ENCODE data around the gene SCGN. TPM values are rescaled to one million over a fixed set of nuclear protein-coding genes. Genes with fewer than 3 reads are reported as not detected.

SCGN gene
- total and polyA plus RNA-seq, 2 of the 13 experiments (the other 11 are each of a cell fraction or from before 2014, with no cell fraction given) = 2.9 to 29.0 TPM

DNA sequence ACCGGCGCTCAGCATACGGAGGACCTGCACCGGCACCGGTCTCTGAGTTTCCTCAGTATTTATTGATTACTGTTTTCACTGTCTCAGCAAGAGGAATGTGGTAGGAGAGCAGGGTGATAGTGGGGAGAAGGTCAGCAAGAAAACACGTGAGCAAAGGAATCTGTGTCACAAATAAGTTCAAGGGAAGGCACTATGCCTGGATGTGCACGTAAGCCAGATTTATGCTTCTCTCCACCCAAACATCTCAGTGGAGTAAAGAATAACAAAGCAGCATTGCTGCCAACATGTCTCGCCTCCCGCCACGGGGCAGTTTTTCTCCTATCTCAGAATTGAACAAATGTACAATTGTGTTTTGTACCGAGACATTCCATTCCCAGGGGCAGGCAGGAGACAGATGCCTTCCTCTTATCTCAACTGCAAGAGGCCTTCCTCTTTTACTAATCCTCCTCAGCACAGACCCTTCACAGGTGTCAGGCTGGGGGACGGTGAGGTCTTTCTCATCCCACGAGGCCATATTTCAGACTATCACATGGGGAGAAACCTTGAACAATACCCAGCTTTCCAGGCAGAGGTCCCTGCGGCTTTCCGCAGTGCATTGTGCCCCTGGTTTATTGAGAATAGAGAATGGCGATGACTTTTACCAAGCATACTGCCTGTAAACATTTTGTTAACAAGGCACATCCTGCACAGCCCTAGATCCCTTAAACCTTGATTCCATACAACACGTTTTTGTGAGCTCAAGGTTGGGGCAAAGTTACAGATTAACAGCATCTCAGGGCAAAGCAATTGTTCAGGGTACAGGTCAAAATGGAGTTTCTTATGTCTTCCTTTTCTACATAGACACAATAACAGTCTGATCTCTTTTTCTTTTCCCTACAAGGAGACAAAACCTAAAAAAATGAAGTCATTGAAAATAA lies 96.8 kb downstream of the SCGN start (continued):
- 0 out of 2 replicates have a peak, but pooled peaks have one; percentile 27 for TF ChIP-seq GMEB1 (CRISPR knock-in tag; IDR thresholded peaks at IDR 0.05; ENCODE audit: borderline replicate concordance)
- peak; percentile 68; the same call in 1 of the 2 replicates for TF ChIP-seq ZNF292 (CRISPR knock-in tag; IDR thresholded peaks at IDR 0.05; ENCODE audit: borderline replicate concordance, low read depth)
- TF ChIP-seq, protein P1, sequence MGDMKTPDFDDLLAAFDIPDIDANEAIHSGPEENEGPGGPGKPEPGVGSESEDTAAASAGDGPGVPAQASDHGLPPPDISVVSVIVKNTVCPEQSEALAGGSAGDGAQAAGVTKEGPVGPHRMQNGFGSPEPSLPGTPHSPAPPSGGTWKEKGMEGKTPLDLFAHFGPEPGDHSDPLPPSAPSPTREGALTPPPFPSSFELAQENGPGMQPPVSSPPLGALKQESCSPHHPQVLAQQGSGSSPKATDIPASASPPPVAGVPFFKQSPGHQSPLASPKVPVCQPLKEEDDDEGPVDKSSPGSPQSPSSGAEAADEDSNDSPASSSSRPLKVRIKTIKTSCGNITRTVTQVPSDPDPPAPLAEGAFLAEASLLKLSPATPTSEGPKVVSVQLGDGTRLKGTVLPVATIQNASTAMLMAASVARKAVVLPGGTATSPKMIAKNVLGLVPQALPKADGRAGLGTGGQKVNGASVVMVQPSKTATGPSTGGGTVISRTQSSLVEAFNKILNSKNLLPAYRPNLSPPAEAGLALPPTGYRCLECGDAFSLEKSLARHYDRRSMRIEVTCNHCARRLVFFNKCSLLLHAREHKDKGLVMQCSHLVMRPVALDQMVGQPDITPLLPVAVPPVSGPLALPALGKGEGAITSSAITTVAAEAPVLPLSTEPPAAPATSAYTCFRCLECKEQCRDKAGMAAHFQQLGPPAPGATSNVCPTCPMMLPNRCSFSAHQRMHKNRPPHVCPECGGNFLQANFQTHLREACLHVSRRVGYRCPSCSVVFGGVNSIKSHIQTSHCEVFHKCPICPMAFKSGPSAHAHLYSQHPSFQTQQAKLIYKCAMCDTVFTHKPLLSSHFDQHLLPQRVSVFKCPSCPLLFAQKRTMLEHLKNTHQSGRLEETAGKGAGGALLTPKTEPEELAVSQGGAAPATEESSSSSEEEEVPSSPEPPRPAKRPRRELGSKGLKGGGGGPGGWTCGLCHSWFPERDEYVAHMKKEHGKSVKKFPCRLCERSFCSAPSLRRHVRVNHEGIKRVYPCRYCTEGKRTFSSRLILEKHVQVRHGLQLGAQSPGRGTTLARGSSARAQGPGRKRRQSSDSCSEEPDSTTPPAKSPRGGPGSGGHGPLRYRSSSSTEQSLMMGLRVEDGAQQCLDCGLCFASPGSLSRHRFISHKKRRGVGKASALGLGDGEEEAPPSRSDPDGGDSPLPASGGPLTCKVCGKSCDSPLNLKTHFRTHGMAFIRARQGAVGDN (CRISPR knock-in tag; IDR thresholded peaks at IDR 0.05) = peak; percentile 20; the same call in 1 of the 2 replicates
- TF ChIP-seq, protein P2, sequence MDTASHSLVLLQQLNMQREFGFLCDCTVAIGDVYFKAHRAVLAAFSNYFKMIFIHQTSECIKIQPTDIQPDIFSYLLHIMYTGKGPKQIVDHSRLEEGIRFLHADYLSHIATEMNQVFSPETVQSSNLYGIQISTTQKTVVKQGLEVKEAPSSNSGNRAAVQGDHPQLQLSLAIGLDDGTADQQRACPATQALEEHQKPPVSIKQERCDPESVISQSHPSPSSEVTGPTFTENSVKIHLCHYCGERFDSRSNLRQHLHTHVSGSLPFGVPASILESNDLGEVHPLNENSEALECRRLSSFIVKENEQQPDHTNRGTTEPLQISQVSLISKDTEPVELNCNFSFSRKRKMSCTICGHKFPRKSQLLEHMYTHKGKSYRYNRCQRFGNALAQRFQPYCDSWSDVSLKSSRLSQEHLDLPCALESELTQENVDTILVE (CRISPR knock-in tag; IDR thresholded peaks at IDR 0.05) = 0 out of 2 replicates have a peak, but pooled peaks have one; percentile 19
- peak; percentile 94 for TF ChIP-seq ZKSCAN5 (CRISPR knock-in tag; IDR thresholded peaks at IDR 0.05)
- peak; percentile 91 for TF ChIP-seq PPARG (CRISPR knock-in tag; conservative IDR thresholded peaks at IDR 0.05)
- TF ChIP-seq, protein P3, sequence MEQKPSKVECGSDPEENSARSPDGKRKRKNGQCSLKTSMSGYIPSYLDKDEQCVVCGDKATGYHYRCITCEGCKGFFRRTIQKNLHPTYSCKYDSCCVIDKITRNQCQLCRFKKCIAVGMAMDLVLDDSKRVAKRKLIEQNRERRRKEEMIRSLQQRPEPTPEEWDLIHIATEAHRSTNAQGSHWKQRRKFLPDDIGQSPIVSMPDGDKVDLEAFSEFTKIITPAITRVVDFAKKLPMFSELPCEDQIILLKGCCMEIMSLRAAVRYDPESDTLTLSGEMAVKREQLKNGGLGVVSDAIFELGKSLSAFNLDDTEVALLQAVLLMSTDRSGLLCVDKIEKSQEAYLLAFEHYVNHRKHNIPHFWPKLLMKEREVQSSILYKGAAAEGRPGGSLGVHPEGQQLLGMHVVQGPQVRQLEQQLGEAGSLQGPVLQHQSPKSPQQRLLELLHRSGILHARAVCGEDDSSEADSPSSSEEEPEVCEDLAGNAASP (CRISPR knock-in tag; IDR thresholded peaks at IDR 0.05; ENCODE audit: borderline replicate concordance) = 0 out of 2 replicates have a peak, but pooled peaks have one; percentile 7
- peak; percentile 58; the same call in 1 of the 2 replicates for TF ChIP-seq ZNF800 (CRISPR knock-in tag; IDR thresholded peaks at IDR 0.05)
- TF ChIP-seq, protein P4, sequence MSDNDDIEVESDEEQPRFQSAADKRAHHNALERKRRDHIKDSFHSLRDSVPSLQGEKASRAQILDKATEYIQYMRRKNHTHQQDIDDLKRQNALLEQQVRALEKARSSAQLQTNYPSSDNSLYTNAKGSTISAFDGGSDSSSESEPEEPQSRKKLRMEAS (IDR thresholded peaks at IDR 0.05) = peak; percentile 33; the same call in 1 of the 2 replicates
- TF ChIP-seq ZFP37 (CRISPR knock-in tag; IDR thresholded peaks at IDR 0.05; ENCODE audit: borderline replicate concordance) = peak; percentile 54; the same call in 1 of the 2 replicates
- TF ChIP-seq FOXC1 (CRISPR knock-in tag; IDR thresholded peaks at IDR 0.05; ENCODE audit: borderline replicate concordance) = peak; percentile 65; the same call in 1 of the 2 replicates
- TF ChIP-seq RARA (CRISPR knock-in tag; IDR thresholded peaks at IDR 0.05) = peak; percentile 77
